CD4-positive, alpha-beta T cell (primary cell): Measurements from ENCODE around the gene CDH12. TPM values are rescaled to one million over a fixed set of nuclear protein-coding genes. Genes with fewer than 3 reads are reported as not detected.

ENCODE experiments used
- ATAC-seq: fragments of 200-7000 bp; cut with Tn5 transposase; one replicate; pipeline ENCODE4 v1.10.0; 2022; ENCODE audit warnings: mild to moderate bottlenecking; ENCODE audit not compliant: poor library complexity
- CTCF ChIA-PET: fragments of 350-600 bp; sonication (Branson Sonifier 250); formaldehyde crosslinking; loops from one replicate; lab custom pipeline; 2021; ENCODE audit warnings: antibody characterized with exemption, inconsistent platforms; lab: Charles Lee
- POLR2A ChIA-PET: fragments of 350-600 bp; sonication (Branson Sonifier 250); formaldehyde crosslinking; loops from one replicate; lab custom pipeline; 2021; ENCODE audit warnings: antibody characterized with exemption, inconsistent platforms; lab: Charles Lee
- DNase-seq, 14 experiments: peaks; one replicate each; pipeline ENCODE4 v3.0.0-alpha.2; 2013 to 2020; ENCODE audit warnings: mixed read lengths in 2 of 14
- H3K27ac ChIP-seq, 2 donors: one replicate each; pipeline versions ENCODE4 v1.5.1 to v1.7.0; 2013; ENCODE audit warnings: low read length in 2 of 2, low read depth in 1 of 2, mild to moderate bottlenecking in 1 of 2
- H3K27me3 ChIP-seq, 2 experiments: 1 replicate in 1 of 2; 2 replicates in 1 of 2; pipeline versions ENCODE4 v1.6.1 to v1.7.0; 2013; ENCODE audit warnings: low read length in 2 of 2, control low read depth in 1 of 2, mild to moderate bottlenecking in 1 of 2, moderate library complexity in 1 of 2; ENCODE audit not compliant: insufficient read depth in 2 of 2, control insufficient read depth in 1 of 2
- H3K36me3 ChIP-seq: one replicate; pipeline ENCODE4 v1.6.1; 2013; ENCODE audit warnings: low read length, control low read depth; ENCODE audit not compliant: insufficient read depth
- H3K4me1 ChIP-seq: one replicate; pipeline ENCODE4 v1.6.1; 2013; ENCODE audit warnings: low read length, control low read depth; ENCODE audit not compliant: insufficient read depth
- H3K4me3 ChIP-seq: one replicate; pipeline ENCODE4 v1.5.1; 2013; ENCODE audit warnings: mild to moderate bottlenecking, low read length, moderate library complexity
- H3K9me3 ChIP-seq, 2 experiments: 1 replicate in 1 of 2; 2 replicates in 1 of 2; pipeline versions ENCODE4 v1.6.1 to v1.7.0; 2013; ENCODE audit warnings: low read length in 2 of 2, mild to moderate bottlenecking in 2 of 2, control low read depth in 1 of 2, moderate library complexity in 1 of 2; ENCODE audit not compliant: control insufficient read depth in 1 of 2, insufficient read depth in 1 of 2
- H3K27ac Mint-ChIP-seq: one replicate; pipeline ENCODE4 v1.8.0; 2020; ENCODE audit warnings: mixed read lengths
- H3K27me3 Mint-ChIP-seq: one replicate; pipeline ENCODE4 v1.8.0; 2021; ENCODE audit warnings: mixed read lengths
- H3K36me3 Mint-ChIP-seq: one replicate; pipeline ENCODE4 v1.8.0; 2021; ENCODE audit warnings: low read depth, mixed read lengths
- H3K4me1 Mint-ChIP-seq: one replicate; pipeline ENCODE4 v1.8.0; 2021; ENCODE audit warnings: low read depth, mixed read lengths
- H3K4me3 Mint-ChIP-seq: one replicate; pipeline ENCODE4 v1.8.0; 2020; ENCODE audit warnings: mild to moderate bottlenecking, mixed read lengths
- H3K9me3 Mint-ChIP-seq: one replicate; pipeline ENCODE4 v1.8.0; 2020; ENCODE audit warnings: mixed read lengths
- intact Hi-C, 2 experiments: fragments of 100-400 bp; cut with DNase I in 1 of 2; cut with micrococcal nuclease in 1 of 2; formaldehyde crosslinking; loops; one replicate each; pipeline versions ENCODE4 v1.15.1 to v1.9.0; 2023 to 2025; cut with DNase I, micrococcal nuclease
- total RNA-seq, 174 experiments: library from RNA in 2 of 174; stranded (reverse) in 2 of 174; gene quantifications; one replicate each; pipeline ENCODE4 v1.2.3 and lab custom pipeline; 2021 to 2026
- TF ChIP-seq, protein P1 (sequence below): fragments of 200-600 bp; IDR thresholded peaks from one replicate; pipeline ENCODE4 v1.8.0; 2022; ENCODE audit warnings: antibody characterized with exemption, mild to moderate bottlenecking

CDH12 gene
- total RNA-seq, 2 experiments from 2014 or later: not detected

DNA sequence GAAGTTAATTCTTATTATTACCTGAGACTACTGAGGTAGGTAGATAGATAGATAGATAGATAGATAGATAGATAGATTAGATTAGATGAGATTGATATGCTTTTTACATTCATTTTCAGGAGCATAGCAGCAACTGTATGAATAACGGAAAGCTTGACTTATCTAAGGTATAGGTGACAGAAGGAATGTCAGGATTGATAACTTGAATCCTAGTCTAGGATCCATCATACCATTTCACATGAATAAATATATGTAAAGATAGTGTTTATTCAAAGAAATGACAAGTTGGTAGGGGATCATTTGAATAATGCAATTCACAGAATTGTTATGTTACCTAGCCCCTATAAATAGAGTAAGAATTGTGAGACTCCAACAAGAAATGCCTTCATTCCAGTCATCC is 1008.2 kb downstream of the CDH12 start:
- no peak for DNase-seq
- no peaks in the 10 kb centered on the region for H3K36me3 ChIP-seq
- Mint-ChIP-seq H3K27me3 (no peaks in the 10 kb centered on the region), H3K4me3 (no peak overlapping the region), H3K36me3 (no peaks in the 10 kb centered on the region), H3K4me1 (no peaks in the 10 kb centered on the region), H3K27ac (no peak overlapping the region), H3K9me3 (peaks cover 18% of the 10 kb centered on the region)
- no peak overlapping the region for H3K27ac ChIP-seq
- no peaks in the 10 kb centered on the region for H3K27me3 ChIP-seq
- CTCF ChIA-PET: no interaction called here
- TF ChIP-seq, protein P1, sequence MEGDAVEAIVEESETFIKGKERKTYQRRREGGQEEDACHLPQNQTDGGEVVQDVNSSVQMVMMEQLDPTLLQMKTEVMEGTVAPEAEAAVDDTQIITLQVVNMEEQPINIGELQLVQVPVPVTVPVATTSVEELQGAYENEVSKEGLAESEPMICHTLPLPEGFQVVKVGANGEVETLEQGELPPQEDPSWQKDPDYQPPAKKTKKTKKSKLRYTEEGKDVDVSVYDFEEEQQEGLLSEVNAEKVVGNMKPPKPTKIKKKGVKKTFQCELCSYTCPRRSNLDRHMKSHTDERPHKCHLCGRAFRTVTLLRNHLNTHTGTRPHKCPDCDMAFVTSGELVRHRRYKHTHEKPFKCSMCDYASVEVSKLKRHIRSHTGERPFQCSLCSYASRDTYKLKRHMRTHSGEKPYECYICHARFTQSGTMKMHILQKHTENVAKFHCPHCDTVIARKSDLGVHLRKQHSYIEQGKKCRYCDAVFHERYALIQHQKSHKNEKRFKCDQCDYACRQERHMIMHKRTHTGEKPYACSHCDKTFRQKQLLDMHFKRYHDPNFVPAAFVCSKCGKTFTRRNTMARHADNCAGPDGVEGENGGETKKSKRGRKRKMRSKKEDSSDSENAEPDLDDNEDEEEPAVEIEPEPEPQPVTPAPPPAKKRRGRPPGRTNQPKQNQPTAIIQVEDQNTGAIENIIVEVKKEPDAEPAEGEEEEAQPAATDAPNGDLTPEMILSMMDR: no peak
- no peaks in the 10 kb centered on the region for H3K4me1 ChIP-seq
- H3K4me3 ChIP-seq: no peak overlapping the region
- no peak for ATAC-seq
- H3K9me3 ChIP-seq: peaks cover 0 to 3% of the 10 kb centered on the region in 2 experiments
- POLR2A ChIA-PET: no interaction called here
- intact Hi-C loops: no loop called here

DNA sequence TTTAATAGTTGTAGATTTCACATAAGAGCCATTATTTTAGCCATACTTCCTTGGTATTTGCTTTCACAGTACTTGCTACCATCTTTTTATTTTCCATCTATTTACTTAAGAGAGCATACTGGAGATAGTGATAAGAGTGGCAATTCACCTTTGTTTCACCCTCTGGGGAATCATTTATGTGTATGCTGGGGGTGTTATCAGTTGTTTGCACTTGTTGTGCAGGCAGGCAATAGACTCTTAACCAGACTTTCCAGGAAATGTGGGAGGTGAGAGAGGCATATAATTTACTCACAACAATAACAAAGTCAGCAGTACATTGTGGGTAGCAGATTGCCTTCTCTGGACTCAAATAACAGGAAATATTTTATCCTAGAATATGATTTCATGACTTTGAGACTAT is 1018.3 kb downstream of the CDH12 start:
- TF ChIP-seq, protein P1: no peak
- Histone ChIP-seq H3K27ac (no peak overlapping the region), H3K27me3 (no peaks in the 10 kb centered on the region), H3K4me3 (no peak overlapping the region), H3K36me3 (no peaks in the 10 kb centered on the region), H3K9me3 (peaks cover 0 to 4% of the 10 kb centered on the region in 2 experiments), H3K4me1 (no peaks in the 10 kb centered on the region)
- Mint-ChIP-seq H3K4me3 (no peak overlapping the region), H3K27me3 (no peaks in the 10 kb centered on the region), H3K36me3 (no peaks in the 10 kb centered on the region), H3K27ac (no peak overlapping the region), H3K4me1 (no peaks in the 10 kb centered on the region), H3K9me3 (peaks cover 5% of the 10 kb centered on the region)
- ChIA-PET CTCF (no interaction called here), POLR2A (no interaction called here)
- DNase-seq (no peak), ATAC-seq (no peak)
- intact Hi-C loops: no loop called here

DNA sequence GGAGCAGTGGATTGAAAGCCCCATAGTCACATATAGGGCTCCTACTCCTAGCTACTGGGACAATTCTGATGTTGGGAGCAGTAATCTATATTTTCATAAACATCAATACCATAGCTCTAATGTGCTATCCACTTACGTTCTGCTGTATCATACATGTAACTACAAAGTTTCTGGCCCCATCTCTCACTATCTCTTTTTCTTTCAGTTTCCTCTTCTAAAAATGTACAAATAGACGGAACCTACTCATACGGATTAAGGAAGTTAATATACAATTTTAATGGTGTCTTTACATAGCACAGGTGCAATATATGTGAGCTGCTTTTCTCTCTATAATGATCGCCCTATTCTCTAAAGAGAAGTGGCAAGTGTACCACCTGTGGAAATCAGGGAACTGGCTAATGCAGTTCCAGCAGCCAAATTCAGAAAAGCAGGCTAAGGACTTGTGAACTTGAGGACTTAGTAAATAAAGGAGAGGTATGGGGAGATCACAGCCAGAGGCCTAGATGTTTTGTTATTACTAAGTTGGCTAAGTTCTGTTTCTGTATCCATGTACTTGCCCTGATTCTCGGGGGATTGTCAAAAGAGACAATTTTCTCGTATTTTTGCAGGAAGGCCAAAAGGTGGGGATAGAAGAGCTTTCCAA is 1021.9 kb downstream of the CDH12 start:
- no peaks in the 10 kb centered on the region for H3K36me3 Mint-ChIP-seq
- ChIA-PET POLR2A (no interaction called here), CTCF (no interaction called here)
- Histone ChIP-seq H3K27ac (no peak overlapping the region), H3K4me3 (no peak overlapping the region), H3K36me3 (no peaks in the 10 kb centered on the region), H3K27me3 (no peaks in the 10 kb centered on the region), H3K4me1 (no peaks in the 10 kb centered on the region), H3K9me3 (peaks cover 0 to 5% of the 10 kb centered on the region in 2 experiments)
- H3K9me3 Mint-ChIP-seq: peaks cover 5% of the 10 kb centered on the region
- H3K27me3 Mint-ChIP-seq: no peaks in the 10 kb centered on the region
- H3K4me3 Mint-ChIP-seq: no peak overlapping the region
- H3K27ac Mint-ChIP-seq: no peak overlapping the region
- ATAC-seq (no peak), DNase-seq (no peak)
- intact Hi-C loops: no loop called here
- no peaks in the 10 kb centered on the region for H3K4me1 Mint-ChIP-seq
- TF ChIP-seq, protein P1: no peak
